Prostate gland (tissue), 2 donors: ENCODE results near the gene GYS1.

Source experiments
- POLR2A ChIP-seq: fragments of 450-650 bp; IDR thresholded peaks from one replicate; pipeline ENCODE4 v1.6.1; 2016; ENCODE audit warnings: antibody characterized with exemption, mild to moderate bottlenecking
- POLR2AphosphoS5 ChIP-seq: sonication (generic); formaldehyde crosslinking; IDR thresholded peaks from one replicate; pipeline ENCODE4 v1.6.1; 2017; ENCODE audit warnings: antibody characterized with exemption
- TF ChIP-seq, protein P1 (sequence below), 4 experiments: fragments of 200-600 bp in 2 of 4; fragments of 450-650 bp in 2 of 4; sonication (generic) in 2 of 4; IDR thresholded peaks; 1 replicate in 3 of 4; 2 replicates in 1 of 4; pipeline ENCODE4 v1.5.1; 2016 to 2019; ENCODE audit warnings: antibody characterized with exemption in 4 of 4, mild to moderate bottlenecking in 2 of 4, moderate library complexity in 2 of 4

DNA sequence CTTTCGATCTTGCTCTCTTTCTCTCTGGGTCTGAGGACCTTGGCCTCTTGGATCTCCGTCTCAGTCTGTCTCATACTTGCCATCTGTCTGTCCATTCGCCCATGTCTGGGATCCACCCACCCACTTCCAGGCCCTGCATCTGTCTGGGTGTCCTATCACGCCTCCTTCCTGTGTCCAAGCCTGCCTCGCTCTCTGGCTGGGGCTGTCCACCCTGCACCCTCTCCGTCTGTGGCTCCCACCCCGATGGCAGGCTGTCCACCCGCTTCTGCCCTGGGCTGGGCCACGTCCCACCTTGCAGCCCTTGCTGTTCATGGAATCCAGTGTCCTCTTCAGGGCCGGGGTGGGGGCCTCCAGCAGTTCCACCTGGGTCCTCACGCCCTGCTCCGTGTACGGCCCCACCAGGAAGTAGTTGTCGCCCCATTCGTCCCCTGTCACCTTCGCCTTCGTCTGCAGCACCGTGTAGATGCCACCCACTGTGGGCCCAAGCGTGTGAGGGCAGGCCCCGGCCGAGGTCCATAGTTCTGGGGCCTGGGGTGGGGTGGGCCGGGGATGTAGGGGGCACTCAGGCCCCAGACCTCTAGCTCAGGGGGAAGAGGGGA is 2.0 kb downstream of the GYS1 start:
- TF ChIP-seq POLR2AphosphoS5 (no peak), POLR2A (no peak)
- TF ChIP-seq, protein P1, sequence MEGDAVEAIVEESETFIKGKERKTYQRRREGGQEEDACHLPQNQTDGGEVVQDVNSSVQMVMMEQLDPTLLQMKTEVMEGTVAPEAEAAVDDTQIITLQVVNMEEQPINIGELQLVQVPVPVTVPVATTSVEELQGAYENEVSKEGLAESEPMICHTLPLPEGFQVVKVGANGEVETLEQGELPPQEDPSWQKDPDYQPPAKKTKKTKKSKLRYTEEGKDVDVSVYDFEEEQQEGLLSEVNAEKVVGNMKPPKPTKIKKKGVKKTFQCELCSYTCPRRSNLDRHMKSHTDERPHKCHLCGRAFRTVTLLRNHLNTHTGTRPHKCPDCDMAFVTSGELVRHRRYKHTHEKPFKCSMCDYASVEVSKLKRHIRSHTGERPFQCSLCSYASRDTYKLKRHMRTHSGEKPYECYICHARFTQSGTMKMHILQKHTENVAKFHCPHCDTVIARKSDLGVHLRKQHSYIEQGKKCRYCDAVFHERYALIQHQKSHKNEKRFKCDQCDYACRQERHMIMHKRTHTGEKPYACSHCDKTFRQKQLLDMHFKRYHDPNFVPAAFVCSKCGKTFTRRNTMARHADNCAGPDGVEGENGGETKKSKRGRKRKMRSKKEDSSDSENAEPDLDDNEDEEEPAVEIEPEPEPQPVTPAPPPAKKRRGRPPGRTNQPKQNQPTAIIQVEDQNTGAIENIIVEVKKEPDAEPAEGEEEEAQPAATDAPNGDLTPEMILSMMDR (IDR thresholded peaks at IDR 0.05): no peak
